Fibroblast of skin of right quadriceps (primary cell): ENCODE results near the gene DDX10.

ENCODE experiments used
- DNase-seq: peaks from one replicate; pipeline ENCODE4 v3.0.0-alpha.2; 2013

Gene DDX10

DNA sequence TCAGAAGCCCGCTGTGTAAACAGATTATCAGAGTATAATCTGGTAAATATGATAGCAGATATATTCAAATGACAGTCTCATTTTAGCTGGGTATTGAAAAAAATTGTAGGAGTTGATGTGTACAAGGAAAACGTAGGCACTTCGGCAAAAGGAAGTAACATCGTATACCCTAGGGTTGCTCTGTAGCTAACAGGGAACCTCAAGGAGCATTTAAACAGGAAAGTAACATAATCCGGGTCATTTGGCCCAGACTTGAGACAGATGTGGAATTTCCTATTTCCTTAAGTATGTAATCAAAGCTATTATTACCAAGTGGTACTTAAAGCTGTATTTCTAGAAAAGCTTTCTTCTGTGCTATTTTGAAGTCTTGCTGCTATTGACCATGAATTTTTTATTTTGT is 215.6 kb downstream of the DDX10 start:
- peak; percentile 22 for DNase-seq

DNA sequence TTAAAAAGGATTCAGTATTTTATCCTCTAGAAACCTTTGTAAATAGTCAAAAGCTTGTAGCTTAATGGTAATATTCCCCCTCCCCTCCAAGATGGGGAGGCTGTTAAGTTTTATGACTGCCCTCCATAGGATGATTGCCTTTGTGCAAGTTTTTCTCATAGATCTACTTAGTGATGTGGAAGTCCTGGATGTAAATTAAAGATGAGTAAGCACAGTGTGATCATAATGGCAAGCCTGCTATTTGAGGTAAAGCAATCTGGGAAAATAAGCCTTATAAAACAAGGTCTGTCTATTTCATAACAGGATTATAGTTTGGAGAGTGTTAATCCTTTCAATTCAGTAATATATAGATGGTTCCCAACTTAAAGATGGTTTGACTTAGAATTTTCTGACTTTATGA is 216.3 kb downstream of the DDX10 start:
- peak; percentile 48 for DNase-seq

DNA sequence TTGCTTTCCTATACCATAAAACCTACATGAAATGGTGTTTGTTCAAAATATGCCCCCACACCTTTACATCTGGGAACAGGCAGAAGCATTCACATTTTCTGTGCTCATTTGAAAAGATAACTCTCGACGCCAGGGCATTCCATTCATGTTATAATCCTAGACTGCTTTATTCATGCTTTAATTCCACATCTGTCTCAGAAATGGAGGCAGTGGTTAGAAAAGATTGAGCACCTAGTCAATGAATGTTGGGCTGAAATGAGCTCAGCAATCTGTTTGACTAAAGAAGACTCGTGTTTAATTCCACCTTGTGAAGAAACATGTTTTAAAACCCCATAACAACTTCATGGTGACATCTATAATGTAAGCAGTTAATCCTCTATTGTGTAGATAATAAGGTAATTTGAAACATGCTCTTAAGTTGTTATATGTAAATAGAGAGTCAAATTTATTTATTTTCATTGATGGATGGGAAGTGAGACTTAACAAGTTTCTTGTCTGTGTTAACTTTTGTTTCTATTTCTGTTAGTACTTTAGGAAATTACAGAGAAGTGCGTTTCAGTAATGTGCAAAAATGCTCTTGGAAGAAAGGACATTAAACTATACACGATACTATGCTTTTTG is 217.5 kb downstream of the DDX10 start:
- DNase-seq = no peak

DNA sequence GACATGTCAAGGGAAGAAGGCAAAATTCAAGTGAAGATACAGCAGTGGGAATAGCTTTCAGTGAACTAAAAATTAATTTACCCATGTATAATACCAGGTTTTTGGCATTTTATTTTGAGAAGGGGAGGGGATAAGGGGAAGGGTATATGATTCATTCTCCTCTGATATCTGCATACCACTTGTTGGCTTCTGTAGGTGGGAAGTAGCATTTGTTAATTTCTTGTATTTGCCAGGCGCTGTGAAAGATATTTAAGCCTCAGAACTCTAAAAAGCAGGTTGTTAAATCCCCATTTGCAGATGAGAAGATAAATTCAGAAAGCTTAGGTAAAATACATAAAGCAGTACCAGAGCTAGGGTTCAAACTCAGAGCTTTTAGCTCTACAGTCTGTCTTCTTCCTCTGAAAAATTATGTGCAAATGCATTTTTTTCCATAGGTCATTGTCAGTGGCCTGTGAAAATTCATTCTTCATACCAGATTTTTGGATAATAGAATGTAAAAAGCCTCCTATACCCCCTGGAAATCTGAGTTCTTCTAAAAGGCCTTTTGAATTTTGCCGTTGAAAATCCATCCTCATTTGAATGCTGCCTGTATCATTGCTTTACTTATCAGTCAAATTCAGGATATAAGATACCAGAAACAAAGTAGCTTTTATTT is 221.3 kb downstream of the DDX10 start:
- no peak for DNase-seq

DNA sequence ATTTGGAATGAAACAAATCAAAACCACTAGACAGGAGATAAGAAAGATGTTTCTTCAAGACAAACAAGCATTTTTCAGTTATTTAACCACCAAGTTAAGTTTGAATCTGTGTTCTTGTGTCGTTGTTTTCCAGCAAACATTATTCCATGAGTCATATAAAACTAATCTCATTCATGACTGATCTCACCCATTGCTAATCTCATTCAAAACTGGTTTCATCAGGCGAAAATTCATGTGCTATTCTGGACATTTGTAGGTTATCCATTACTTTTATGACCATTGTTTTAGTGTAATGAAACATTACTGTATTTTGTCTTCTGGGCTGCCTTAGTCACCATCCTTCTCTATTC is 221.8 kb downstream of the DDX10 start:
- DNase-seq = peak; percentile 76

DNA sequence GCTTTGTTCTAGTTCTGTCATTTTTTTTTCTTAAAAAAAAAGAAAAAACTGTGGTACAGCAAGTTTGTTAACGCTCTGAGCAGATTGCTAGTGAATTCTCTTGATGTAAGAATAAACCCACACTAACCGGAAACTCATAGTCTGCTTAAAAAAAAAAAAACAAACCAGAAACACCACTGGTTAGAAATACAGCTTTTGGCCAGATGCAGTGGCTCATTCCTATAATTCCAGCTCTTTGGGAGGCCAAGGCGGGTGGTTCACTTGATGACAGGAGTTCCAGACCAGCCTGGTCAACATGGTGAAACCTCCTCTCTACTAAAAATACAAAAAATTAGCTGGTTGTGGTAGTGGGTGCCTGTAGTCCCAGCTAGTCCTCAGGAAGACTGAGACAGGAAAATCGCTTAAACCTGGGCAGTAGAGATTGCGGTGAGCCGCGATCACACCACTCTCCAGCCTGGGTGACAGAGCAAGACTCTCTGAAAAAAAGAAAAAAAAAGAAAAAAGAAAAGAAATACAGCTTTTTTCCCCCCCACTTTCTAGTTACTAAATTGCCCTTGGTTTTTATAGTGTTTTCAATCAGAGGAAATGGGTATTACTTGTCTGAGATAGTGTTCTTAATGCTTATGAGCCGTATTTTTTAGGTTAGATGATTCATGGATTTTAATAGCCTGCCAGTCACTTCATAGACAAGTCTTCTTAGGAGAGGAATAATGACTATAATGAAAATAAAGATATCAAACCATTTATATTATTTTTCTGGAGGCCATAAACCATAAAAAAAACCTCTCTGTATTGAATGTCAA is 222.8 kb downstream of the DDX10 start:
- peak; percentile 95 for DNase-seq

DNA sequence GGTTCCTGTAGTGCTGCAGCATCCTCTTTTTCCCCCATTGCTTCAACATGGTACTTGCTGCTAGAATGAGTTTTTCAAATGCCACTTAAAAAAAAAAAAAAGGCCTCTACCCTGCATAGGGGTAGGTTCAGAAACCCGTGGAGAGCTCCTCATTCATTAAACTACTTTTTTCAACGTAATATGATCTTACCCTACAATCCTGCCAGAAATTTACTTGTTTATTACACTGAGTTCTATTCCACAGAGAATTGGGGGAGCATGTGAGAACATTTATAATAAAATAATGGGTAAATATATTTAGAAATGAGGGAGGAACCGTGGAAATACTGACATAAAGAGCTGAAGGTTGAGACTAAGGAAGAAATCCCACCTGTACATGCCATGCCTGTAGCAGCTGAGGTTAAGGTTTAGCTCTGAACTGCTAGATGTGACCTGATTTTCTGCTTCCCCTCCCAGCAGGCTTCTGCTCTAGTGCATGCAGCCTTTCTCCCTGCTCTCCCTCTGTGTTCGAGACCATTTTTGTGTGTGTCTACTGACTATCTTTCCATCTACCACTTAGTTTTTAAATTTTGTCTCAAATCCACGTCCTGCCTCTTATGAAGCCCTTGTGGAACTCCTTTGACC is 225.7 kb downstream of the DDX10 start:
- DNase-seq = peak; percentile 17

DNA sequence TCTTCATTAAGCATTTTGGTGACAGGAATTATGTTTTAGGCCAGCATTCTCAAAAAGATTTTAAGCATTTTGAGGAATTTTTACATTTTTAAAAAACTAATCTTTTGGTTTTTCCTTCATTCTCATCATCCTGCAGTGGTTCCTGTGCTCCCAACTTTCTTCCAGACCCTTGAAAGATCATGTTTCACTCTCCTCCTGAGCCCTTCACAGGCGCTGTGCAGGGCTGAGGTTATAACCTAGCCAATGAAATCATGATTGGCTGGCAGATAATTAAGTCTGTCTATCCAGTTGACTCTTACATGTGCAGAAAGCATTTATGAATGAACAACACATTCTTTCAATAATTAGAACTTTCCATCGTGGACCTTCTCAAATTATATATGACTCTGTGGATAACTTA is 226.3 kb downstream of the DDX10 start:
- DNase-seq = peak; percentile 34

DNA sequence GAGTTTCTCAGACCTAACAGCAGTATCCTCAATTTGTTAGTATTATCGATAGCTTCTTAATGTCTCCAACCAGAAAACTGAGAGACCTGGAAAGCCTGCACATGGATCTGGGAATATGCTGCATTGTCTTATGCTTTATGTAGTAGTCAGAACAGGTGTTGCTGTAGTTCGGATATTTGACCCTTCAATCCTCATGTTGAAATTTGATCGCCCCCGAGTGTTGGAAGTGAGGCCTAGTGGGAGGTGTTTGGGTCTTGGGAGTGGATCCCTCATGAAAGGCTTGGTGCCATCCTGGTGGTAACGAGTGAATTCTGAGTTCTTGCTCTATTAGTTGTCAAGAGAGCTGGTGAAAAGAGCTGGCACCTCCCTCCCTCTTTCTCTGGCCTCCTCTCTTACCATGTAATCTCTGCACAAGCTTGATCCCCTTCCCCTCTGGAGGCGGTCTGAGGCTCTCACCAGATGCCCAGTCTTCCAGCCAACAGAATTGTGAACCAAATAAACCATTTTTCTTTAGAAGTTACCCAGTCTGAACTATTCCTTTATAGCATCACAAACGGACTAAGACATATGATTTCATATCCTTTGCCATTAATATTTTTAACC is 227.1 kb downstream of the DDX10 start:
- DNase-seq = no peak

DNA sequence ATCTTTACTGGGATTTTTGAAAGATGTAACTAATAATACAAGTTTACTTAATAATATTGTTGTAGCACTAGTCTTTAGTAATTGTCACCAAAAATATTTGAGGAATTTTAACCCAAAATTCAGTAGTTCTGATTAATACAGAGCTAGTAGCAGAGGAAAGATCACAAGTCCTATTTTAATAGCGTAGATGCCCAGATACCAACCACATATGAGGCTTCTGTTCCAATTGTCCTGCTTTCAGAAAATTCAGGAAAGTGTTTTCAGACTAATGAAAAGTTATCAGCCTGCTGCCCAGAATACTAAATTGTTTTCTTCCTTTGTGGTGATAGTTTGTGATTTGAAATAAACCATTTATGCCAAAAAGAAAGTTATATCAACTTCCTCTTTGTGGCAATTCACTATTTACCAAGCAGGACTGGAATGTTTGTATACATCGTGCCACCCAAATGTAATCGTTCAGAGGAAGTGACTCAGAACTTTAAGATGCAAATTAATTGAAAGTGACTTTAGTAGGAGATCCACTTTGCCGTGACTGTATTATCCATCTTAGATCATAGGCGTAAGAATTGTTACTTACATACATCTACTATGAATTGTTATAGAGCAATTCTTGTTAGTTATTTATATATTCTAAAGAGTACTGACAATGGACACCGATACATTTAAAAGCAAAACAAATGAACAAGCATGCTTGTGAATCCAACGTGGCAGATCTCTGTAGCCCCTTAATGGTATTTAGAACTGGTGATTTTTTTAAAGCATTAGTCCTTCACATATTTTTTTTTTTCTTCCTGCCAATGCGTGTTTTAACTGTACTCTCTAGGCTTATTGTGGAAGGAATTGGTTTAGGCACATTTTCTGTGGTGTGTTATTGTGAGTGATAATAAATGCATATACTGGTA is 231.0 kb downstream of the DDX10 start:
- DNase-seq = peak; percentile 70

DNA sequence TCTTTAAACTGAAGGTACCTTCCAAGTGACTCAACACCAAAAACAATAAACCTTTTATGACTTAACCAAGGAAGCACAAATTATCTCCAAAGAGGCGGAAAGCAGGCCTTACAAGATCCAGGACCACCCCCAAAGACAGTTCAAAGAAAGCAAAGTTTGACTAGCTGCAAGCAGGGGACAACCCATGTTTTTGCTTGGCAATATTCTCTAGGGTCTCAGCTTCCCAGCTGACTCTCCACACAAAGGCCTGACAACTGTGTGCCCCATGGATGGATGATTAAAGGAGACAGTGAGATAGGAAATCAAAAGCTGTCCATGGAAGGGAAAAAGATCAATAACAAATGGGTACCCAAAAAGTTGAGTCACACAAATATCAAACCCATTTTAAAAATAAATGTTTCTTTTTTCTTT is 232.2 kb downstream of the DDX10 start:
- peak; percentile 48 for DNase-seq

DNA sequence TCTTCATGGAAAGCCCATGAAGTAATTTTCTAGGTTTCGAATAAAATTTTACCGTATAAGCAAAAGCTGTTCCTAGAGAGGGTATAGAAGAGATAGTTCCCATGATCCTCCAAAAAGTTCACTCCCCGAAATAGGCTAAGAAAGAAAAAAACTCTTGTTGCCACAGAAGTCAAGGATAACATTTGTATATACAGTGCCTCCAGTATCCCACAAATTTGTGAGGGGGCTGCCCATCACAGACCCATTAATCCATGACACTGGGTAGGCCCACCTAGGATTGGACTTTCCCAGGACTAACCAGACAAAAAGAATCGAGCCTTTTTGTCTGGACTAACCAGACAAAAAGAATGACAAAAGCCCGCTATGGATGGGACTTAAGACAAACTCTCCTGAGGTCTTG is 233.0 kb downstream of the DDX10 start:
- DNase-seq = no peak

DNA sequence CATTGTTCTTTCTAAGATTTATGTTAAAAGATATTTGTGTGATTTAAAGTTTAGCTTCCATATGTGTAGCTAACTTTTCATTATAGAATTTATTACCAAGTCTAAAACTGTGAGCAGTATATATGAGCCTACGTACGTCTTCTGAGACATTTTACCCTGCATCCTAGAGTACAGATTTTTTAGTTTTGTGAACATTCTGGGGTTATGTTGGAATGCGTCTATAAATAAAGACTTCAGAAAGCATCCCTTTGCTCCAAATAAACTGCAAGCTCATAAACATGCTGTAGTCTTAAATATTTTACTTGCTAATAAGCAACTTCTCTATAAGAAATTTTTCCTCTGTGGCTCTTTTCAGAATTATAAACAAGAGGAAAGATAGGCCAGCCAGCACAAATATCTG is 236.5 kb downstream of the DDX10 start:
- peak; percentile 48 for DNase-seq

DNA sequence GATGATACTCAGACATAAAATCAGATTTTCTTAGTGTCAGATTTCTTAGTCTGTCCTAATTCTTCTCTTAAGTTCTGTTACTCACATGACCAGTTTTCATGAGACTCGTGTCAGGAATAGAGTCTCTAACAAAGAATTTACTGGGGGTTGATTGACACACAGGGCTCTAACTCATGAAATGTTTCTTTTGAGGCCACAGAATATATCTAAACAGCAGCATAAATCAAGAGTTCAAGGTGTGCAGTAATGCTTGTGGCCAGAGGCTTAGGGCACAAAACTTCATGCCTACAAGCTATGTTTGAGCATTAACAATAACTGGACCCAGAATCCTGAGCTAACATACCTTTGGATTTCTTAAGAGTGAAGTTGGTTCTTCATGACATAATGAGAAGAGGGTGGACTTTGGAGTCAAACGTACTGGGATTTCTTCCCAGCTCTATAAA is 237.2 kb downstream of the DDX10 start:
- no peak for DNase-seq

DNA sequence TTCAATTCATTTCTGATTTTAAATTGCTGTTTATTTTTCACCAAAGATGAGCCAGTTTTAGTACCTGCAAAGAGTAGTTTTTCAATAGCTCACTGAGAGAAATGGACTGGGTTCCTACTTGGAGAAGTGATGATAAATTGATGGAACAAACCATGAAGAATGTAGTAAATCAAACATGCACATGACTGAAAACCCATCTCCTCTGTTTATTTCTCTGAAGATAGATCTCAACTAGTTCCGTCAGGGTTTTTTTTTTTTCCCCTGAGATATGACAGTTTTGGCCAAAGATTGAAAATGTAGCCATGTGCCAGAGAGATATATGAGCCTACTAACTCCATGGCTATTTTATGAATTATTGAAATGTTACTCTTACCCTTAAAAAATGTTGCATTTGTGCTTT is 239.6 kb downstream of the DDX10 start:
- no peak for DNase-seq

DNA sequence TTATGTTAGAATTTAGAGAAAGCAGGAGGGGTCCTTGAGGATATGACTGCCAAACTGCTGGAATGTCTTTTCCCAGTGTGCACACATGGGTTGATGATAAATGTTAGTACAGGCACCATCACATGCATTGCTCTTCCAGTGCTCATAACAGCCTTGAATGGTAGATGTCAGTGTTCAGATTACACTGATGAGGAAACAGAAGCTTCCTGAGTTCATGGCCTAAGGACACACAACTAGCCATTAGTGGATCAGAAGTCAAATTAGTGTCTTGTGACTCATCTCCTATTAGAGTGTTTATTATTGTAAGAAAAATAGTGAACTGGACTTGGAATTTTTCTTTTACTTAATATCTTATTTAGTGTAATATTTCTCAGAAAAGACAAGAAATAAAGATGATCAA is 241.5 kb downstream of the DDX10 start:
- peak; percentile 66 for DNase-seq

DNA sequence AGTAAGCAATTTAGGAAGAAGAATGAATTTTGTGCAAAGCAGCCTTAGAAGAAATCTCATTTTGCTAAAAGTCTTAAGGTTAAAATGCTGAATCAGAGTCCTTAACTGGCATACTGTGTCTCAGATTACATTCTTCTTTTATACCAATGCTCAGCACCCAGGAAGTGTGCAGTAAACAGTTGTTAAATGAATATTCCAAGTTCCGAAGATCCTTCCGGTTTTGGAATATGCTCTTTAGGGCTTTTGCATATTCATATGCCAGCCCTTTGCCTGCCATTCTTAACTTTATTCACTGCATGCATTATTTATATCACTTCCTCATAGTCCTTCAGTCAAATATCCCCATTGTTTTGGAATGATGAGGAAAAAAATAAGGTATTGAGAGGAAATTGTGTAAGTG is 242.0 kb downstream of the DDX10 start:
- DNase-seq = peak; percentile 16

DNA sequence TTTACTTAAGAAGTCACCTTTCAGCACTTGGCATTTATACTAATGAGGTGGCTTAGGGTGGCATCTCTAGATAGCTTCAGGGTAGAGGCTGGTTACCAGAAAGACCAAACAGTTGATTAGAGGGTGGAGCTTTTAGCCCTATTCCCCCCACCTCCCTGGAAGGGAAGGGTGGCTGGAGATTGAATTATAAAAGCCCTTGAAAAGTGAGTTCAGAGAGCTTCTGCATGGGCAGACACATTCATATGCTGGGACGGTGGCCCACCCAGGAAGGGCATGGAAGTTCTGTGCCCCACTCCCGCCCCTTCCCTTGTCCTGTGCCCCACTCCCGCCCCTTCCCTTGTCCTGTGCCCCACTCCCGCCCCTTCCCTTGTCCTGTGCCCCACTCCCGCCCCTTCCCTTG is 244.2 kb downstream of the DDX10 start:
- DNase-seq = no peak

DNA sequence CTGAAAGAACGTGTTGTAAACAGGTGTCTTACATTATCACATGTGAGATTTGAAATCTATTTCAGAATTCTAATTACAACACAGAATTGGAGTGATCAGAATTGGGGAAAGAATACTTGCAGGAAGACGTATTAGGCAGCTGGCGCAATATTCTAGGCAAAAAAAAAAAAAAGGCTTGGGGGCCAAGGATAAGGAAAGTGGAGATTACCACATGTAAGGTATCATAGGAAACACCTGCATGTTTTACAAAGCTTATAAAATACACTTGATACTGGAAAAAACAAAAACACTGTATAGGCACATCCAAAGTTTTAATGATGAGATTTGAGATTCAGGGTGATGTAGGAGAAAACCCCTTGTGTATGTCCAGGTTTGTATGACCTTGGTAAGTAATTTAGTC is 245.1 kb downstream of the DDX10 start:
- DNase-seq = no peak

DNA sequence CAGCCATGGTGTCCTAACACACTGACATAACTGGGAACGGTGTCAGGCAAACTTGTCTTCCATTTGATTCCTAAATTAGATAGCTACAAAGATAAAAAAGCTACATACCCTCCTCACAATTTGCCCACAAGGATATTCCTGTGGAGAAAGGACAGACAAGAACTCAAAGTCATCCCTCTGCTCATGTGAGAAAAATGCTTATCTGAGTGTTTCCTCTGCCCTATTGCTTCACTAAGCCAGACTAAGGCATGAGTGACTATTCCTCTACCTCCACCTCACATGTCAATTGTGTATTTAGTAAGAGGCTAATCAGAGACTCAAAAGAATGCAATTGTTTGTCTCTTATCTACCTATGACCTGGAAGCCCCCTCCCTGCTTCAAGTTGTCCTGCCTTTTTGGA is 247.7 kb downstream of the DDX10 start:
- peak; percentile 76 for DNase-seq

DNA sequence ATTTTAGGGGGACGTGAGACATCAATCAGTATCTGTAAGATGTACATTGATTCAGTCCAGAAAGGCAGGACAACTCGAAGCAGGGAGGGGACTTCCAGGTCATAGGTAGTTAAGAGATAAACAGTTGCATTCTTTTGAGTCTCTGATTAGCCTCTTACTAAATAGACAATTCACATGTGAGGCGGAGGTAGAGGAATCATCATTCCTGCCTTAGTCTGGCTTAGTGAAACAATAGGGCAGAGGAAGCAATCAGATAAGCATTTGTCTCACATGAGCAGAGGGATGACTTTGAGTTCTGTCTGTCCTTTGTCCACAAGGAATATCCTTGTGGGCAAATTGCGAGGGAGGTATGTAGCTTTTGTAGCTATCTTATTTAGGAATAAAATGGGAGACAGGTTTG is 248.3 kb downstream of the DDX10 start:
- no peak for DNase-seq

DNA sequence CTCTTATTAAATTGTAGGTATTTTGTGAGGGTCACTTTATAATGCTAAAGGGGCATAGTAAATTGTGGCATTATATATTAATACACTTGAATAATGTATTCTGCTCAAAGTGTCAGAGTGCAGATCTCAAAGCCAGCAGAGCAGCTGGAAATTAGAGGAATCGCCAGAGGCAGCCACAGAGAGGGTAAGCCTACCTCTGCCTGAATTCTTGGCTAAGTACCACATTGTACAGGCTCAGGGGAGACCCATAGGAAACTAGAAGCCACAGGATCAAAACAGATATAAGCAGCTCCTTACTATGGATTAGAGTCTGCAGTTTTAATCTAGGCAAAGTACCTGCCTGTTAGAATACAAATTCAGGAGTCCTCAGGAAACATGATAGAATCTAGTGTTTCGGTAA is 249.3 kb downstream of the DDX10 start:
- DNase-seq = no peak
